HUES6 (cell line): ENCODE results near the gene AK4.
"Not testable (repeated sequence)": the region's sequence is repeated elsewhere in the genome, so short reads cannot be mapped to it uniquely, and the experiment has no call there.

ENCODE experiments used
- H3K27ac ChIP-seq: 2 replicates; pipeline ENCODE4 v1.7.0; 2013; ENCODE audit warnings: low read depth, mild to moderate bottlenecking, low read length, inconsistent platforms
- H3K27me3 ChIP-seq: 2 replicates; pipeline ENCODE4 v1.6.1; 2013; ENCODE audit warnings: low read length; ENCODE audit not compliant: control insufficient read depth, insufficient read depth
- H3K36me3 ChIP-seq: 2 replicates; pipeline ENCODE4 v1.6.1; 2013; ENCODE audit warnings: low read length; ENCODE audit not compliant: control insufficient read depth, insufficient read depth
- H3K4me1 ChIP-seq: 2 replicates; pipeline ENCODE4 v1.6.1; 2013; ENCODE audit warnings: low read length; ENCODE audit not compliant: control insufficient read depth, insufficient read depth
- H3K4me3 ChIP-seq: 2 replicates; pipeline ENCODE4 v1.5.1; 2013; ENCODE audit warnings: low read depth, low read length
- H3K9ac ChIP-seq: one replicate; pipeline ENCODE4 v1.6.1; 2013; ENCODE audit warnings: mild to moderate bottlenecking, low read length
- H3K9me3 ChIP-seq: 2 replicates; pipeline ENCODE4 v1.6.1; 2013; ENCODE audit warnings: low read depth, low read length; ENCODE audit not compliant: control insufficient read depth, insufficient read depth

The AK4 gene

DNA sequence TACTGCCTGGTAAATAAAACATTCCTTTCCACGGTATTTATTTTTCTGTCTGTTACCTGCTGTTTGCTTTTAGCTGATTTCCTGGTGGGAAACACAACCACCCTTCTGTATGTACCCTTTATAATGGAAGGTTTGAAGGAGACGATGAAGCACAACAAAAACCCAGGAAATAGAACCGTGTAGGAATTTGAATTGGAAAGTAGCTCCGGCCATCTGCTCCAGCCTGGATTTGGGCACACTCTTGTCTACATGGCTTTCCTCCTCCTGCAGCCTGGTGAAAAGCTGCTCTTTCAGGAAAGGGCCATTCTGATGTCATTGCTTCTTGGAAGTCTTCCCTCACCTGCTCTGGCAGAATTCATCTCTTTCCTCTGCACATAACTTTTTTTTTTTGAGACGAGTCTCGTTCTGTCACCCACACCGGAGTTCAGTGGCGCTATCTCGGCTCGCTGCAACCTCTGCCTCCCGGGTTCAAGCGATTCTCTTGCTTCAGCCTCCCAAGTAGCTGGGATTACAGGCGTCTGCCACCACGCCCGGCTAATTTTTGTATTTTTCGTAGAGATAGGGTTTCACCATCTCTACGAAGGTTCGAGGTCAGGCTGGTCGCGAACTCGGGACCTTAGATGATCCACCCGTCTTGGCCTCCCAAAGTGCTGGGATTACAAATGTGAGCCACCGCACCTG lies 2.7 kb downstream of the AK4 start:
- Histone ChIP-seq H3K4me1 (peaks cover 25% of the 10 kb centered on the region), H3K36me3 (no peaks in the 10 kb centered on the region), H3K27me3 (peaks cover 29% of the 10 kb centered on the region)

DNA sequence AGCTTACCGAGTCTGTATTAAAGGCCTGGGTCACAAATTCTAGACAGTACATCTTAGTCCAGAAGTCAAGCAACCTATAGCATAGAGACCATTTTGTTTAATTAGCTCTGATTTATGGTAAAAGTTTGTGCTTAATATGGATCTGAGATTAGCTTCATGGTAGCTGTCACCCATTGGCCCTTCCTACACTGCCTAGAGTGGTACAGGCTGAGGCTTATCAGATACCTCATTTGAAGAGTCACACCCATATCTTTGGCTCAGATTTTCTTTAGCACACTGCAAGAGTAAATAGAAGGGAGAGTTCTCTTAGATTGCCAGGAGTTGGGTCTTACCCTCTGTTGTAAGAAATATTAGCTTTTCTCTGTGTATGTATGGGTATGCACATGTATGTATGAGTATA lies 3.6 kb downstream of the AK4 start:
- Histone ChIP-seq H3K27ac (no peak overlapping the region), H3K27me3 (peaks cover 20% of the 10 kb centered on the region), H3K4me3 (no peak overlapping the region), H3K4me1 (peaks cover 21% of the 10 kb centered on the region), H3K9ac (no peak overlapping the region), H3K36me3 (no peaks in the 10 kb centered on the region), H3K9me3 (no peaks in the 10 kb centered on the region)

More for the DNA sequence above, 2.7 kb downstream of the AK4 start:
- Histone ChIP-seq H3K9me3 (no peaks in the 10 kb centered on the region), H3K9ac (peak overlapping the region; percentile 36), H3K4me3 (peak overlapping the region; percentile 61), H3K27ac (peak overlapping the region; percentile 87; the same call in 1 of the 2 replicates)

- peaks cover 28% of the 10 kb centered on the region for H3K4me1 ChIP-seq
- H3K36me3 ChIP-seq: no peaks in the 10 kb centered on the region; the same call in 1 of the 2 replicates
- H3K4me3 ChIP-seq: no peak overlapping the region
- H3K27ac ChIP-seq: no peak overlapping the region
- no peaks in the 10 kb centered on the region for H3K9me3 ChIP-seq
- peaks cover 9% of the 10 kb centered on the region; the same call in 1 of the 2 replicates for H3K27me3 ChIP-seq
- no peak overlapping the region for H3K9ac ChIP-seq
Measured at GRCh38 chr1:65153635-65154034, 5.6 kb downstream of the AK4 start.

DNA sequence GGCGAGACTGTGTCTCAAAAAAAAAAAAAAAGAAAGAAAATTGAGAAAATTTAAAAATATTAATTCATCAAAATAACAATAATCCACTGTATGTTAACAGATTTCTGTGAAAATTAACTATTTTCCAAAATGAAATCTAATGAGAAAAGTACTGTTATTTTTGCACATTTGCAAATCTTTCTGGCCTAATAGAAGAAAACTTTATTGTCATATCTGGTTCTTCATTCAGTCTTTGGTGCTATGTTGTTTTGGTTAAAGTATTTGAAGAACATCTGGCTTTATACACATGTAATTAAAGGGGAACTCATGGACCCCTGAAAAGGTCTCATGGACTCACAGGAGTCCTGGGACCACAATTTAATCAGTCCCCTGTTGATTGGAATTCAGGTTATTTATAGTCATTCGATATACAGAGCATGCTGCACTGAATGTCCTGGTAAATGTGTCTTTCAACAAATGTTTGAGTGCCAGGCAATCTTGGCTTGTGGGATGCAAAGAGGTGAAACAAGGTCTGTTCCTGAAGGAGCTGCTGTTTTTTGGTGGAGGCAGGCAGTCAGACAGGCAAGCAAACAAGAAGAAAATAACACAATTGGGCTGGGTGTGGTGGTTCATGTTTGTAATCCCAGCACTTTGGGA lies 9.0 kb downstream of the AK4 start:
- no peaks in the 10 kb centered on the region for H3K27me3 ChIP-seq
- H3K27ac ChIP-seq: no peak overlapping the region
- H3K9ac ChIP-seq: no peak overlapping the region
- no peaks in the 10 kb centered on the region; the same call in 1 of the 2 replicates for H3K36me3 ChIP-seq
- H3K4me1 ChIP-seq: peaks cover 8% of the 10 kb centered on the region
- no peak overlapping the region for H3K4me3 ChIP-seq
- no peaks in the 10 kb centered on the region for H3K9me3 ChIP-seq

- Histone ChIP-seq H3K36me3 (no peaks in the 10 kb centered on the region; the same call in 1 of the 2 replicates), H3K9me3 (no peaks in the 10 kb centered on the region), H3K4me3 (no peak overlapping the region), H3K4me1 (peaks cover 7% of the 10 kb centered on the region), H3K27me3 (no peaks in the 10 kb centered on the region), H3K9ac (no peak overlapping the region), H3K27ac (no peak overlapping the region)
Measured at GRCh38 chr1:65157546-65157941, 9.5 kb downstream of the AK4 start.

GRCh38 chr1:65159291-65159688 lies 11.3 kb downstream of the AK4 start:
- H3K4me1 ChIP-seq: peaks cover 12% of the 10 kb centered on the region; the same call in 1 of the 2 replicates
- not testable (repeated sequence) for H3K4me3 ChIP-seq, H3K9me3 ChIP-seq, H3K27me3 ChIP-seq, H3K9ac ChIP-seq, H3K36me3 ChIP-seq, H3K27ac ChIP-seq

GRCh38 chr1:65159801-65160523 lies 12.0 kb downstream of the AK4 start:
- no peak overlapping the region for H3K4me3 ChIP-seq
- H3K4me1 ChIP-seq: peaks cover 17% of the 10 kb centered on the region; the same call in 1 of the 2 replicates
- no peak overlapping the region for H3K9ac ChIP-seq
- no peaks in the 10 kb centered on the region for H3K9me3 ChIP-seq
- no peaks in the 10 kb centered on the region; the same call in 1 of the 2 replicates for H3K36me3 ChIP-seq
- no peak overlapping the region for H3K27ac ChIP-seq
- H3K27me3 ChIP-seq: no peaks in the 10 kb centered on the region

- Histone ChIP-seq H3K4me1 (peaks cover 35% of the 10 kb centered on the region), H3K9ac (no peak overlapping the region), H3K9me3 (no peaks in the 10 kb centered on the region), H3K27me3 (no peaks in the 10 kb centered on the region), H3K27ac (no peak overlapping the region), H3K4me3 (no peak overlapping the region), H3K36me3 (no peaks in the 10 kb centered on the region)
Measured at GRCh38 chr1:65163201-65163805, 15.3 kb downstream of the AK4 start.

DNA sequence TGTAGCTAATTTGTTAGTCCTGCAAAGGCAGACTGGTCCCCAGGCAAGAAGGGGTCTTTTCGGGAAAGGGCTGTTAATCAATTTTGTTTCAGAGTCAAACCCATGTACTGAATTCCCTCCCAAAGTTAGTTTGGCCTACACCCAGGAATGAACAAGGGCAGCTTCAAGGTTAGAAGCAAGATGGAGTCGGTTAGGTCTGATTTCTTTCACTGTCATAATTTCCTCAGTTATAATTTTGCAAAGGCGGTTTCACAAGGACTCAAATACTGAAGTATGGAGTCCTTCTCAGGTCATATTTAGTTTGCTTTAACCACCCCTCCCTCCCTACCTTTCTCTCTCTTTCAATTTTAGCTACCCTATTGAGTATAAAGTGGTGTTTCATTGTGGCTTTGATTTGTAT lies 16.1 kb downstream of the AK4 start:
- not testable (repeated sequence) for H3K9ac ChIP-seq, H3K27me3 ChIP-seq, H3K27ac ChIP-seq, H3K9me3 ChIP-seq, H3K4me3 ChIP-seq, H3K36me3 ChIP-seq
- peaks cover 40% of the 10 kb centered on the region for H3K4me1 ChIP-seq

- H3K27ac ChIP-seq: no peak overlapping the region
- H3K4me1 ChIP-seq: peaks cover 45% of the 10 kb centered on the region
- H3K27me3 ChIP-seq: no peaks in the 10 kb centered on the region
- H3K36me3 ChIP-seq: no peaks in the 10 kb centered on the region
- H3K9me3 ChIP-seq: no peaks in the 10 kb centered on the region
- H3K9ac ChIP-seq: no peak overlapping the region
- H3K4me3 ChIP-seq: no peak overlapping the region
Measured at GRCh38 chr1:65164633-65165032, 16.6 kb downstream of the AK4 start.
